GM13976 (cell line): ENCODE results near the gene CUL2.

Experiments used
- DNase-seq: peaks from one replicate; pipeline ENCODE4 v3.0.0; 2012; ENCODE audit warnings: low spot score
- CTCF ChIP-seq: IDR thresholded peaks from 2 replicates; pipeline ENCODE4 v1.5.1; 2012; ENCODE audit warnings: borderline replicate concordance, mild to moderate bottlenecking; ENCODE audit not compliant: insufficient read depth; ENCODE audit errors: extremely low read depth, missing control alignments, control extremely low read depth
- in situ Hi-C: fragments of 300-500 bp; cut with MboI; formaldehyde crosslinking; loops from one replicate; pipeline ENCODE4 v1.12.0; 2022; ENCODE audit warnings: low sequenced_read_pairs, mixed read lengths, inconsistent platforms; ENCODE audit not compliant: unreplicated experiment

The CUL2 gene

DNA sequence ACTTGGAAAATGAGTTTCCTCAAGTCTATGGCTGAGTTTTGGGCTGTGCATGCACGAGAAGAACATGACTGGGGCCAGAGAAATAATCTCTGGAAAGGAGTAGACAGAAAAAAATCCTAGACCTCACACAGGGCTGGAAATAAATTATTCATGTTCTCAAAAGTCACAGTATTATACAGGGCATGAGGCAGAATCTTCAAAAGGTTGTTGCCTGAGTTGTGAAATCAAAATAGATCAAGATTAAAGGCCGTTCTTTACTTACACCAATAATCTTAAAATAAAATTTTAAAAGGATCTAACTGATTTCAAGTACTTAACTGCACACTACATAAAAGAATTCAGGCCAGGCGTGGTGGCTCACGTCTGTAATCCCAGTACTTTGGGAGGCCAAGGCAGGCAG is 22.4 kb upstream of the CUL2 start:
- DNase-seq, result no peak
- in situ Hi-C loops, result loop anchor here (25.0 kb wide), 1 partner anchor 450 kb away; no protein-coding TSS in a partner anchor
- no peak for TF ChIP-seq CTCF

DNA sequence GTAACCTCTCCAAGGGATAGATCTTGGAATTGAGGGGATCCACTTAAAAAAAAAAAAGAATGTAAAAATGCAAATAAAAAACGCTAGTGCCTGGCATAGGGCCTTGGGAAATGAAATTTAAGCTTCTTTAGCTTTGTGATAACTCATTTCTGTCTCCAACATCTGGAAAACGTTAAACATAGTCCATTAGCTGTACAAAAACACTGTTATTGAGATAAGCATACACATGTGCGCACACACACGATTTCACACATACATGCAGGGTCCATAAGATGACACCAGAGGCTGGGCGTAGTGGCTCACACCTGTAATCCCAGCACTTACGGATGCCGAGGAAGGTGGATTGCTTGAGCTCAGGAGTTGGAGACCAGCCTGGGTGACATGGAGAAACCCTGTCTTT is 13.7 kb upstream of the CUL2 start:
- TF ChIP-seq CTCF, result no peak
- in situ Hi-C loops, result loop anchor here (25.0 kb wide), 1 partner anchor 458 kb away; no protein-coding TSS in a partner anchor
- no peak for DNase-seq

DNA sequence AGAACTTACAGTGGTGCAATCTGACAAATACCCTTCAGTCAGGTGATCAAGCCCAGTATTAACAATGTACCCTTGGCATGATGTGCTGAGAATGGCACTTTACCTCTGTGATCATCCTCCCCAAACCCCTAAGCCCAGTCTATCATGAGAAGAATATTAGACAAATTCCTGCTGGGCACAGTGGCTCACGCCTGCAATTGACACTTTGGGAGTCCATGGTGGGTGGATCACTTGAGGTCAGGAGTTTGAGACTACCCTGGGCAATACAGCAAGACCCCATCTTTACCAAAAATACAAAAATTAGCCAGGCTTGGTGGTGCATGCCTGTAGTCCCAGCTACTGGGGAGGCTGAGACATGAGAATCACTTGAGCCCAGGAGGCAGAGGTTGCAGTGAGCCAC is 7.4 kb upstream of the CUL2 start:
- in situ Hi-C loops, result no loop called here
- TF ChIP-seq CTCF, result no peak
- no peak for DNase-seq

DNA sequence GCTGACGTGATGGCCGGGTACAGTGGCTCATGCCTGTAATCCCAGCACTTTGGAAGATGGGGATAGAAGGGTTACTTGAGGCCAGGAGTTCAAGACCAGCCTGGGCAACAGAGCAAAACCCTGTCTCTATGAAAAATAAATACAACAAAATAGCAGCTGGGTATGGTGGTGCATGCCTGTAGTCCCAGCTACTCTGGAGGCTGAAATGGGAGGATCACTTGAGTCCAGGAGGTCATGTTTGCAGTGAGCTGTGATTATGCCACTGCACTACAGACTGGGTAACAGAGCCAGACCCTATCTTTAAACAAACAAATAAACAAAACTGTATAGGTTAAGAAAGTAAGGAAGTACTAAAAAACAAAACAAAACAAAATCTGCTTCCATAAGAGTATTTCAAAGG is 6.2 kb upstream of the CUL2 start:
- in situ Hi-C loops, result no loop called here
- TF ChIP-seq CTCF, result no peak
- DNase-seq, result no peak

DNA sequence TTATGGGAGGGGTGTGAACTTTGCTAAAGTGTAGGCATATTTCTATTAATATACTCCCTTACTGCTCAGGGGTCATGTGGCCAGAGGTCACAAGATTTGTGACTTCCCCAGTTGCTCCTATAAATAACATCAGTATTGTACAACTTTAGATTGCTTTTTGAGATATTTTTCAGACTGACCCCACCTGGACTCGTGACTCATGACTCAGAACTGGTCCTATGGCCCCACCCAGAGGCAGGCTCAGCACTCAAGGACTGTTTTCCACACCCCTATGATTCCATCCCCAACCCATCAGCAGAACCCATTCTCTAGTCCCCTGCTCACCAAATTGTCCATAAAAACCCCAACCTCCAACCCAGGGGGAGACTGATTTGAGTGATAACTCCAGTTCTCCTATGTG is 2.7 kb upstream of the CUL2 start:
- DNase-seq, result no peak
- peak; percentile 29 for TF ChIP-seq CTCF
- in situ Hi-C loops, result no loop called here

- TF ChIP-seq CTCF, result no peak
- in situ Hi-C loops, result no loop called here
- DNase-seq, result no peak
Observed at GRCh38 chr10:35091994-35092790, 2.1 kb upstream of the CUL2 start.
